HG03442 (cell line): ENCODE data around the gene AZGP1.
"Not testable (repeated sequence)": the region's sequence is repeated elsewhere in the genome, so short reads cannot be mapped to it uniquely, and the experiment has no call there.

ENCODE experiments used
- ATAC-seq: cut with Tn5 transposase; IDR thresholded peaks from one replicate; pipeline ENCODE4 v1.9.1; 2021; ENCODE audit warnings: mild to moderate bottlenecking, moderate library complexity; ENCODE audit not compliant: unreplicated experiment

Gene AZGP1

DNA sequence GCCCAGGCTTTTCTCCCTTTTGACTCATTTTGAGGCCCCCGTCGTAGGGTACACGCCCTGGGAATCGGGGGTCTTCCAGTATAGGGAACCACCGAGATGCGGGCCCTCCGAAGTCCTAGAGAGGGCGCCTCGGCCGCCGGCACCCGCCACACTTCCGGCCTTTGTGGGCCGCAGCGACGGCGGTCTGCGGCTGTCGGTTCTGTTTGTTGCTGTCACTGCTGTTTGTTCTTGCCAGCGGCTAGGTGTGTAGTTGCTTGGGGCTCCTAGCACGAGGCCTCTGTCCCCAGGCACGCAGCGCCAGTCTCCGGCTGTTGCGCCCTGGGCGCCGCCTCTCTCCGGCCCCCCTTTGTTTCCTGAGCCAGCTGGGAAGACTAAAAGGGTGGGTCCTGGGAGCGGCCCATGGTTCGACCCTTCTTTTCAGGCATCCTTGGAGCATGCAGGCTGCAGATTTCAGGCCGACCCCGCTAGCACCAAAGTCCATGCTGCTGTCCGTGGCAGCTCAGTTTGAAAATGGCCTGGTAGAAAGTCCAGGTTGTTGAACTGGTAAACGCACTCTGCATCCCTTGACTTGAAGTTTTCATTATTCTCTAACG lies 21.8 kb upstream of the AZGP1 start:
- ATAC-seq: no peak

DNA sequence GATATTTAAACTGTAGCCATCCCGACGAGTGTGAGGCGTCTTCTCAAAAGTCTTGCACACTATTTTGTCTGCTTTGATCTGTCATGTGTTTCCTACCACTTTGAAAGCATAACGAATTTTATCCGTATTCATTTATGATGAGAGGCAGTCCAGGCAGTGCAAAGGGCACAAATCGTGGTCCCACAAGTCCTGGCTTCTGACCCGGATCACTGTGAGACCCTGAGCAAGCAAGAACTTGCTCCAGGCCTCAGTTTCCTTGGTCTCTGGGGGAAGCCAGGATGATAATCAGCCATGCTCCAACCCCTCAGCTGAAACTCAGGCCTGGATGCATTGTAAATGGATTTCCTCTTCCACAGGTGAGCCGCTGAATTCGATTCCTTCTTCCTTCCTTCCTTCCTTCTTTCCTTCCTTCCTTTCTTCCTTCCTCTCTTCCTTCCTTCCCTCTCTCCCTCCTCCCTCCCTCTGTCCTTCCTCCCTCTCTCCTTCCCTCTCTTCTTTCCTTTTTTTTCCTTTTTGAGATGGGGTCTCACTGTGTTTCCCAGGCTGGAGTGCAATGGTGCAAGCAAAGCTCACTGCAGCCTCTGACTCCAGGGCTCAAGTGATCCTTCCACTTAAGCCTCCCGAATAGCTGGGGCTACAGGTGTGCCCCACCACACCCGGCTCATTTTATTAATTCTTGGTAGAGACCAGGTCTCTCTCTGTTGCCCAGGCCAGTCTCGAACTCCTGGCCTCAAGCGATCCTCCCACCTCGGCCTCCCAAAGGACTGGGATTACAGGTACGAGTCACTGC lies 21.1 kb upstream of the AZGP1 start:
- no peak for ATAC-seq

DNA sequence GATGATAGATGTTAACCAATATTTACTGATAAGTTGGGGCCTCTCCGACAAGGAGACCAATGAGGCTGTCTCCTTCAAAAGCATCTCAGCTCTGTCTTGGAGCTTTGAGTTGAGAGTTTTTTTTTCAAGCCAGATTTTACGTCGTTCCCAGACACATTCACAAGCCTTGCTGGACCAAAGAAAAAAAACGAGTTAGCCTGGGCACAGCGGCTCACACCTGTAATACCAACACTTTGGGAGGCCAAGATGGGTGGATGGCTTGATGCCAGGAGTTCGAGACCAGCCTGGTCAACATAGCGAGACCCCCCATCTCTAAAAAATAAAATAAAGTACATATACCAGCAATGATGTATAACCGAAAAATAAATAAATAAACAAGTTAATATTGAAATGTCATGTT lies 19.0 kb upstream of the AZGP1 start:
- no peak for ATAC-seq

DNA sequence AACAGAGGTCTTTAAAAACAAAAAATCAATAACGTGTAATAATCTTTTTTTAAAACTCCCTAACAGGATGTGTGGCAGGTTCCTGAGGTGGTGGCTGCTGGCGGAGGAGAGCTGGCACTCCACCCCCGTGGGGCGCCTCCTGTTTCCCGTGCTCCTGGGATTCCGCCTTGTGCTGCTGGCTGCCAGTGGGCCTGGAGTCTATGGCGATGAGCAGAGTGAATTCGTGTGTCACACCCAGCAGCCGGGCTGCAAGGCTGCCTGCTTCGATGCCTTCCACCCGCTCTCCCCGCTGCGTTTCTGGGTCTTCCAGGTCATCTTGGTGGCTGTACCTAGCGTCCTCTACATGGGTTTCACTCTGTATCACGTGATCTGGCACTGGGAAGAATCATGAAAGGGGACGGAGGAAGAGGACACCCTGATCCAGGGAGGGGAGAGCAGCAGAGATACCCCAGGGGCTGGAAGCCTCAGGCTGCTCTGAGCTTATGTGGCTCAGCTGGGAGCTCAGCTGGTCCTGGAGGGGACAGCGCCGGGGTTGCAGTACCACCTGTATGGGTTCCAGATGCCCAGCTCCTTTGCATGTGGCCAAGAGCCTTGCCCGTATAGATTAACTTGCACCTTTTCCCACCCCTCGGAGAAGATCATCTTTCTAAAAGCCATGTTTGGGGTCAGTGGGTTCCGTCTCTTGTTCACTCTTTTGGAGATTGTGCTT lies 16.7 kb upstream of the AZGP1 start:
- ATAC-seq: no peak

DNA sequence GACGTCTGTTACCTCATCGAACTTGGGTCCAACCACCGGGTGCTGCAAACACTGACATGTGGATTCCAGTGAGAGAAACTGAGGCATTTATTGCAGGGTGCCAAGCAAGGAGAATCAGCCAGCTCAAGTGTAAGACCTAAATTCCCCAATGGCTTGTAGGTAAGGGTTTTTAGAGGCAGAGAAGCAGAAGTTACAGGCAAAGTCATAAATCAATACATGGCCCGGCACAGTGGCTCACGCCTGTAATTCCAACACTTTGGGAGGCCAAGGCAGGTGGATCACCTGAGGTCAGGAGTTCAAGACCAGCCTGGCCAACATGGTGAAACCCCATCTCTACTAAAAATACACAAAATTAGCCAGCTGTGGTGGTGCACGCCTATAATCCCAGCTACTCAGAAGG lies 15.7 kb upstream of the AZGP1 start:
- ATAC-seq: not testable (repeated sequence)

DNA sequence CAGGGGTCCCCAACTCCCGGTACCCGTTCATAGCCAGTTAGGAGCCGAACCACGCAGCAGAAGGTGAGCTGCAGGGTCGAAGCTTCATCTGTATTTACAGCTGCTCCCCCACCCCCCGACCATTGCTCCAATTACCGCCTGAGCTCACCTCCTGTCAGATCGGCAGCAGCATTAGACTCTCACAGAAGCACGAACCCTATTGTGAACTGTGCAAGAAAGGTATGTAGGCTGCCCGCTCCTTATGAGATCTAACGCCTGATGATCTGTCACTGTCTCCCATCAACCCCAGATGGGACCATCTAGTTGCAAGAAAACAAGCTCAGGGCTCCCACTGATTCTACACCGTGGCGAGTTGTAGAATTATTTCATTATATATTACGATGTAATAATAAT lies 14.6 kb upstream of the AZGP1 start:
- no peak for ATAC-seq

DNA sequence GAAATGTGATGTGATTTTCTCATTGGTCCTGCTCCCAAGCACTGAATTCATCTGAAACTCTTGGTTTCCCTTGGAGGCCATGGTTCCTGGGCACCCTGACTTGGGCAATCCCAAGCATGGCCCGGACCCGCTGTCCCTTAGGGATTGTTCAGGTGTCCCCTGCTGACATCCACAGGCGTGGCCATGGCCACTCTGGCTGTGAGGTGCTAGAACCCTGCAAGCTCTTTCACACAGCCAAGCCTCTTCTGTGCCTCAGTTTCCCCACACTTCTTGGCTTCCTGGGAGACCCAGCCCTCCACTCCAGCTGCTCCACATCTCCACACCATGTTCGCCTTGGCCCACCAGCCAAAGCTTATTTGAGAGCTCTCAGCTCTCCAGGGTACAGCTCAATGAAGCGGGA lies 12.0 kb upstream of the AZGP1 start:
- ATAC-seq: no peak

DNA sequence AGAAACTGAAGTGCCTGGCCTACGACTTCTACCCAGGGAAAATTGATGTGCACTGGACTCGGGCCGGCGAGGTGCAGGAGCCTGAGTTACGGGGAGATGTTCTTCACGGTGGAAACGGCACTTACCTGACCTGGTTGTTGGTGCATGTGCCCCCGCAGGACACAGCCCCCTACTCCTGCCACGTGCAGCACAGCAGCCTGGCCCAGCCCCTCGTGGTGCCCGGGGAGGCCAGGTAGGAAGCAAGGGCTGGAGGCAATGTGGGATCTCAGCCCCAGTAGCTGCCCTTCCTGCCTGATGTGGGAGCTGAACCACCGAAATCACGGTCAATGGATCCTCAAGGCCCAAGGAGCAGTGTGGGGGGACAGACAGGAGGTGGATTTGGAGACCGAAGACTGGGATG lies 11.5 kb upstream of the AZGP1 start:
- not testable (repeated sequence) for ATAC-seq

DNA sequence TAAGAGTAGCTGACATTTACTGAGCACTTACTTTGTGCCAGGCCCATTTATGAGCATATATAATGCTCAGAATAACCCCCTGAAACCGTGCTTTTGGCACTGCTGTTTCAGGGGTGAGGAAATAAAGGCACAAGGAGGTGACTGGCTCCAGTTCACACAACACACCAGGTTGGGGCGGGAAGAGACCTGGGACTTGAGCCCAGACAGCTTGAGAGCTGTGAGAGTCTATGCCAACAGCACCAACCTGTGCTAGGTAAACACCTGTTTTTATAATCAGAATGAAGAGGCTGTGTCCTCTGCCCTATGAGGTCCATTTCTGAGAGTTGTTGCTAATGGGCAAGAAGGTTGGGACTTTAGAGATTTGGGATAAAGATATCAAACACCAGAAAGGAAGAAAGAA lies 8.8 kb upstream of the AZGP1 start:
- no peak for ATAC-seq

DNA sequence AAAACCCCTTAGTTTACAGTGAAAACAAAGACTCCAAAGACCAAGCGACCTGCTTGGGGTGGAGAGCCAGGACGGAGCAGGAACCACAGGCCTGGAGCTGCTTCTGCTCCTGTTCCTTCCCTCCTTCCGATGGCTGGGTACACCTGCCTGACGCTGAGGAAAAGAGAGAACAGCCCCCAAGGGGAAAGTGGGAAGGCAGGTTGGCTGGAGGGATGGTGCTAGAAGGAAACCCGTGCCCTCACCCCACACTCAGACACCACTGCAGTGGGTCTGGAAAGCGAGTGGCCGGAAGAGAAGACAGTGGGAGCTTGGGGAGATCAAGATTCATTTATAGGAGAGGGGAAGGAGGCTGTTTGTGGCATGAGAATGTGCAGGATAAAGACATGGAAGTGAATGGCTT lies 5.2 kb upstream of the AZGP1 start:
- ATAC-seq: not testable (repeated sequence)

DNA sequence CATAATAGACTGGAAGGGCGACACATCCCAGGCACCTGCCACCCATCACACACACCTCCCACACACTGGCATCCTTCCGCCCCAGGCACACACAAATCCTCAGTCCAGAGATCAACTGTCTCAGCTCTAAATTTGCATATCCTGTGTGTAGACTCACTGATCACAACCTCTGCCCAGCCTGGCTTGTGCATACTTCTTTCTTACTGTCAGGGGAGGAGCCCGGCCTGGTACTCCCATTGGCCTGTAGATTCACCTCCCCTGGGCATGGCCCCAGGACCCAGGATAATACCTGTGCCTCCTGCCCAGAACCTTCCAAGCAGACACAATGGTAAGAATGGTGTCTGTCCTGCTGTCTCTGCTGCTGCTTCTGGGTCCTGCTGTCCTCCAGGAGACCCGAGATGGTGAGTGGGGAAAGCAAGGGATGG lies 4.6 kb upstream of the AZGP1 start:
- ATAC-seq: not testable (repeated sequence)

DNA sequence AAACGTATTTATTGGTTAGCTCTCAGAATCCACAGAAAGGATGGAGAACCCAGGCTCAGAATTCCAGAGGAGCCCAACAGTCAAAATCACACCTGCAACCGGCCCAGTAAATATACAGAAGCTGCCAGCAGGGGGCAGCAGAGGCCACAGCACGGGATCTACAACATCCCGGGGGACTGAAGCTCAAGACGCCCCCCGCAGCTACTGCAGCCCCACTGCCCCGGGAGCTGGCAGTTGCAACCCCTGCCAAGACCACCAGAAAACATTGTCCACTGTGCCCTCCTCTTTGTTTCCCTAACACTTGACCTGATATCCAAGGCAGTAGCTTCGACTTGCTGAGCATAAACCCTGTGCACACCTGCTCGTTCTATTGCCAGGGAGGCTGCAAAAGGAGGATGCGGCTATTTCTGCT lies 4.0 kb upstream of the AZGP1 start:
- not testable (repeated sequence) for ATAC-seq

DNA sequence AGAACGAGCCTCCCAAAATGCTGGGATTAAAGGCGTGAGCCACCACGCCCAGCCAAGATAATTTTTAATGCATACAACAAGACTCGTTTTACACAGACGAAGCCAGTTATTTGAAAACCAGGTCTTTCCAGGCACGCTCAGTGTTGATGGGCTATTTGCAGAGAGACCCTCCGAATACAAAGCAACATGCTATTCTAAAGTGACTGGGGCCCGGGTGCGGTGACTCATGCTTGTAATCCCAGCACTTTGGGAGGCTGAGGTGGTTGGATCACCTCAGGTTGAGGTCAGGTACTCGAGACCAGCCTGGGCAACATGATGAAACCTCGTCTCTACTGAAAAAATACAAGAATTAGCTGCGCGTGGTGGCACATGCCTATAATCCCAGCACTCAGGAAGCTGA lies 795 bp upstream of the AZGP1 start:
- ATAC-seq: no peak

DNA sequence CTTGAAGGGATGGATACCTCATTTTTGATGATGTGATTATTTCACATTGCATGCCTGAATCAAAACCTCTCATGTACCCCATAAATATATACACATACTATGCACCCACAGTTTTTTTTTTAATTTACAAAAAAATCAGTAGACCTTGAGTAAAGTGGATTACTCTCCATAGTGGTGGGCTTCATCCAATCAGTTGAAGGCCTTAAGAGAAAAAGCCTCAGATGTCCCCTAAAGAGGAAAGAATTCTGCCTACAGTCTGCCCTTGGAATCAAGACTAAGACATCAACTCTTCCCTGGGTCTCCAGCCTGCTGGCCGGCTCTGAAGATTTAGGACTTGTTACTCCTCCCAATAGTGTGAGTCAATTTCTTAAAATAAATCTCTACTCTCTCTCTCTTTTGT lies 1.1 kb downstream of the AZGP1 start:
- ATAC-seq: no peak

DNA sequence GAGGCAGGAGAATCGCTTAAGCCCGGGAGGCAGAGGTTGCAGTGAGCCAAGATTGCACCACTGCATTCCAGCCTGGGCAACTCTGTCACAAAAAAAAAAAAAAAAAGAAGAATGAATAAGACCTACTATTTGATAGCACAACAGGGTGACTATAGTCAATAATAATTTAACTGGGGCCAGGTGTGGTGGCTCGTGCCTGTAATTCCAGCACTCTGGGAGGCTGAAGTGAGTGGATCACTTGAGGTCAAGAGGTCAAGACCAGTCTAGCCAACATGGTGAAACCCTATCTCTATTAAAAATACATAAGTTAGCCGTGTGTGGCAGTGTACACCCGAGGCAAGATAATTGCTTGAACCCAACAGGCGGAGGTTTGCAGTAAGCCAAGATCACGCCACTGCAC lies 2.0 kb downstream of the AZGP1 start:
- ATAC-seq: not testable (repeated sequence)

DNA sequence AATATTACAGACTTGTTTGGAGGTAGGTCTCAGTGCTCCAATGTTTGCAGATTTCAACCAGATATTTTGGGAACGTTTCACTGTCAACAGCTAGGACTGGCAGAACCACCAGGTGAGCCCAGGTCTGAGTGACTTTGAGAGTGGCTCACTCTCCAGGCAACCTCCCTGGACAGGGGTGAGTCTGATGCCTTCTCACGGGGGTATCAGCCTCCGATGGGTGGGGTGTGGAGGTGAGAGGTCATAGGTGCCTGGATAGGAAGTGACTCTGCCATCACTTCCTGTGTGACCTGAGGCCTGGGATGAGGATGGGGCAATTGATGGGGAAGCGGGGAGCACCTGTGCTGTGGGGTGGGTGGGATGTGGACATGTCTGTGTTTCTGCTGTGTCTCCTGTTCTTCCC lies 4.6 kb downstream of the AZGP1 start:
- ATAC-seq: no peak

DNA sequence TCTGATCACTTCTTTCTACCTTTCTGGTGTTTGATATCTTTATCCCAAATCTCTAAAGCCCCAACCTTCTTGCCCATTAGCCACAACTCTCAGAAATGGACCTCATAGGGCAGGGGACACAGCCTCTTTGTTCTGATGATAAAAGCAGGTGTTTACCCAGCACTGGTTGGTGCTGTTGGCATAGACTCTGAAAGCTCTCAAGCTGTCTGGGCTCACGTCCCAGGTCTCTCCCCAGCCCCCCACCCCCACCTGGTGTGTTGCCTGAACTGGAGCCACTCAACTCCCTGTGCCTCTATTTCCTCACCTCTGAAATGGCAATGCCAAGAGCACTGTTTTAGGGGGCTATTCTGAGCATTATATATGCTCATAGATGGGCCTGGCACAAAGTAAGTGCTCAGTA lies 6.0 kb downstream of the AZGP1 start:
- not testable (repeated sequence) for ATAC-seq

DNA sequence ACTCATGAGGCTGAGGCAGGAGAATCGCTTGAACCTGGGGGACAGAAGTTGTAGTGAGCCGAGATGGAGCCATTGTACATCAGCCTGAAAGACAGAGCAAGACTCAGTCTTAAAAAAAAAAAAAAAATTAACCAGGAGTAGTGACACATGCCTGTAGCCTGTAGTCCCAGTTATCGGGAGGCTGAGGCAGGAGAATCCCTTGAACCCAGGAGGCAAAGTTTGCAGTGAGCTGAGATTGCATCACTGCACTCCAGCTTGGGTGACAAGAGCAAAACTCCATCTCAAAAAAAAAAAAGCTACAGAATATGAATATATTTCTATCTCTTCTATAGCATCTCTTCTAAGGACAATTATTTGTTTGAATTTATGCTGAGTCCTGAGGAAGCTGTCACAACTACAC lies 6.5 kb downstream of the AZGP1 start:
- ATAC-seq: no peak

DNA sequence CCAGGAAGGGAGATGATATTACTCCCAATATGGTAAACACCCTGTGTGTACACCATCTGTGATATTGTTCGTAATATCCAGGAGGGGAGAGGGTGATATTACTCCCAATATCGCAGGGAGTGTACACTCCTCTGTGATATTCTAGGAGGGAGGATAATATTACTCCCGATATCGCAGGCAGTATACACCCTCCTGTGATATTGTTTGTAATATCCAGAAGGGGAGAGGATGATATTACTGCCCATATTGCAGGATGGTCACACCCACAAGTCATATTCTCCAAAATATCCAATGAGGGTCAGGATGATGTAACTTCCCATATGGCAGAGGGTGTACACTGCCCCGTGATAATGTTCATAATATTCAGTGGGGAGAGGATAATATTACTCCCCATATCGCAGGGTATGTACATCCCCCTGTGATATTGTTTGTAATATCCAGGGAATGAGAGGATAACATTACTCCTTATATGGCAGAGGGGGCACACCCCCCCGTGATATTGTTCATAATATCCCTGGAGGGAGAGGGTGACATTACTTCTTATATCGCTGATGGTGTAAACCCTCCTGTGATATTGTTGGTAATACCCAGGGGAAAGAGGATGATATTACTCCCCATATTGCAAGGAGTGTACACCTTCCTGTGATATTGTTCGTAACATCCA lies 17.1 kb downstream of the AZGP1 start:
- ATAC-seq: no peak

DNA sequence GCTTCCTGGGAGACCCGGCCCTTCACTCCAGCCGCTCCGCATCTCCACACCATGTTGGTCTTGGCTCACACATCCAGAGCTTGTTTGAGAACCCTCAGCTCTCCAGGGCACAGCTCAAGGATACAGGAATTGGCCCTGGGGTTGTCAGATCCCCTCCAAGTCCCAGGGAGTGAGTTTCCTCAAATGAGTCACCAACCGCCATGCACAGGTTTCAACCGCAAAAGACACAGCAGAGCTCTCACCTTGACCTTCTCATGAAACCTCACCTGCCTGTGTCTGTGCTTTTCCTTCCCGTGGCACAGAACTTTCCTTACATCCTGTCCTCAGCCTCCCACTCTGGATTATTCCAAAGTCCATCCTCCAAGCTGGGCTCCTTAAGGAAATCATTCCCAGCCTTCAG lies 20.6 kb downstream of the AZGP1 start:
- no peak for ATAC-seq

DNA sequence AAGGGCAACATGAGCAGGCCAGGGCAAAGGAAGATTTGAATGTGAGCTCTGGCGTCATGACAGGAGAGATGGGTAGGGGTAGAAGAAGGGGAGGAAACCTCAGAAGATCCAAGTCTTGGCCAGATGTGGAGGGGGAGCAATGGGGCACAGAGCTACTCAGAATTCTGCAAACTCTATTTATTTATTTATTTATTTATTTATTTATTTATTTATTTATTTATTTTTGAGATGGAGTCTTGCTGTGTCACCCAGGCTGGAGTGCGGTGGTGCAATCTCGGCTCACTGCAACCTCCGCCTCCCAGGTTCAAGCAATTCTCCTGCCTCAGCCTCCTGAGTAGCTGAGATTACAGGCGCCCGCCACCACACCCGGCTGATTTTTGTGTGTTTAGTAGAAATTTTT lies 21.2 kb downstream of the AZGP1 start:
- not testable (repeated sequence) for ATAC-seq

DNA sequence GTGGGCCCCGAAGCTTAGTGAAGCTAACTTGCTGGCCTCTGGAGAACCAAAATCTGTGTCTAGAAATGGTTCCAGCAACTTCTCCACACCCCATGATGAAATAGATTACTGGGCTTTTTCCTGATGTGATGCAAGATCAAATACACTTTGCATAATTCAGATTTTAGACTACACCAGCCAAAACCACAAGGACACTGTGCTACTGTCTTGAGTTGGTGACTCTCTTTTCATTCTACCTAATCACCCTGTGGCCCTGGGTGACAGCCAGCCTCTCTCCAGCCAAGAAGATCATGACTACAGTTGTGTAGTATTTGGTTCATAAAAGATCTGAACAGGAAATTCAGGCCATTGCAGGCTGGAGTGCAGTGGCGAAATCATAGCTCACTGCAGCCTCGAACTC lies 22.2 kb downstream of the AZGP1 start:
- no peak for ATAC-seq
